Right kidney (tissue), 1 donor: ENCODE data around the gene CFAP47.

Source experiments
- DNase-seq: peaks from one replicate; pipeline ENCODE4 v3.0.0-alpha.2; 2016

The CFAP47 gene

DNA sequence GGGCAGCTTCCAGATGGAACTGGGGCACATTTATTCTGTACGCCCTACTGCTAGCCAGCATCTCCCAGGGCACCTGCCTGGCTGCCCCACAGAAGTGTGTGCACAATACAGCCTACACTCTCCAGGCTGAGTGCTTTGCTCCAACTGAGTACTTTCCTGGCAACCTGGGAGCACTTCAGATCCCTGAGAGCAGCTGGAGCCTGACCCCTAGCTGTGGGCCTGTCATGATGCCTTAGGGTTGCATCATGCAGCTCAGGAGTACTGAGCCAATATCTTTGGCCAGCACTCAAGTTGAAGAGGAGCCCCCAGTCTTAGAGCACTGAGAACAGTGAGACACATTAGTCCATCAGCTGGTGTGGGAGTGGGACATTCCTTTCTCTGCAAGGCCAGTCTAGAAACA, 321.9 kb downstream of the CFAP47 start:
- no peak for DNase-seq

DNA sequence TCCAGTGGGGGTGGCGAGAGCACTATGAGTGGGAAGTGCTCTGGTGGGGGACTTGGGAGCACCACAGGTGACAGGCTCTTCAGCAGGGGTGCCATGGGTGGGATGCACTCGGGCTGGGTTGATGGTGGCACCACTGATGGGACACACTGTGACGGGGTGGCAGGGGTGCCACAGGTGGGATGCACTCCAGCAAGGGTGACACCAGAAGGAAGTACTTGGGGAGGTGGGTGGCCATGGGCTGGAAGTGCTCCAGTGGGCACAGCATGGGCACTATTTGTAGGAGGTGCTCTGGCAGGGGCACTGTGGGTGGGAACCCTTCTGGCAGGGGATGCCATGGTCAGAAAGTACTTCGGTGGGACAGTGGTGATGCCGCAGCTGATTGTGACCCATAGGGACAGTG, 346.6 kb downstream of the CFAP47 start:
- no peak for DNase-seq

DNA sequence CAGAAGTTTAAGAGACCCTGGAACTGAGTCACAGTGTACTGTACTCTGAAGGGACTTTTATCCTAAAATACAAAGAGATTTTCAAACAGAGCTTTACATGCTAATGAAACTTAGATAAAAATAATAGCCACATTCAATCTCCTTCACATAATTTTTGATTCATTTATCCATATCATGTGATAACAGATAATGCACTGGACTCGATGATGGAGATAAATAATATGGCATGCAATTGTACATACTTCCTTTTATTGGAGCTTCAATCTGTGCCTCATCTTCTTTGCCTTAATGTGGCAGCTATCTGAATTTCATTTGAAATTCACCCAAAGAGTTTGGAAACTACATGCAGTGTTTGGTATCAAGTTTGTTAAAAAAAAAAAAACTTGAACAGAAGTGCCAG, 390.6 kb downstream of the CFAP47 start:
- DNase-seq: no peak

DNA sequence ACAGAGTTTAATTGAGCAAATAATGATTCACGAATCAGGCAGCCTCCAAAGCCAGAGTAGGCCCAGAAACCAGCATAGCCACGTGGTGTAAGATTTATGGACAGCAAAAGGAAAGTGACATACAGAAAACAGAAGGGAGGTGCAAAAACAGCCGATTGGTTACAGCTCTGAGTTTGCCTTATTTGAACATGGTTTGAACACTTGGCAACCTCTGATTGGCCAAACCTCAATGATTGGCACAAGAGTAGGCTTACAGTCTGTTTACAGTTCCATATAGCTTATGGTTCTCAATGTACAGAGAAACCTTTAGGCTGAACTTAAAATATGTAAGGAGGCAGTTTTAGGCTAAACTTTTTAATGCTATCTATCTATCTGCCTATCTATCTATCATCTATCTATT, 394.8 kb downstream of the CFAP47 start:
- DNase-seq: no peak

DNA sequence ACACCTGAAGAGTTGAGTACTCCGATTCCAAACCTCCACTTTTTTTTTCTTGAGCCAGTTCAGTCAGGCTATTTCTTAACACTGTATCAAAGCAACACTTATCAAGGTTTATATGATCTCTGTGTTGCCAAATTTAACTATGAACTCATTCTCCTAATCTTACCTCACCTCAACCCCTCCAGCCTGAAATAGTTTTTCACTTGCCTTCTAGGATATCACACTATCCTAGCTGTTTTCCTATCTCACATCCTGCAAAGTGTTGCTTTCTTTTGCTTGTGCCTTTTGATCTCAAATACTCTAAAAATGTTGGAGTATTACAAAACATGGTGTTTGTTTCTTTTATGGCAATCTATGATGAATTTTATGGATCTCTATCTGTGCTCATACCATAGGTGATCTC, 415.0 kb downstream of the CFAP47 start:
- DNase-seq: no peak

DNA sequence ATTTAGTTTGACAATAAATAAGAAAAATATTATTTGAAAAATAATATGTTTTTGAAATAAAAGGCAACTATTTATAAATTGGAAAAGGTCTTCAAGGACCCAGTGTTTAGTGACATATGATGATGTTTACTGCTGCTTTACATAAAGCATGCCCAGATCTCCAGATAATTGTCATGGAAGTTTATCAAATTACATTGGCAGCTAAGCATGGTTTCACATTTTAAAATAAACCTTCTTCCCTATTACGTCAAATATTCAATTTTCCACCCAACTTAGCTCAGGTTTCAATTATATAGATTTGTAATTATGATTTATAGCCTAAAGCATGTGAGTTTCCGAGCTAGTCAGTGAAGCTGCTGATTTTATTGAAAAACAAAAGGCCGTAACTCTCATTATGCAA, 417.2 kb downstream of the CFAP47 start:
- no peak for DNase-seq

DNA sequence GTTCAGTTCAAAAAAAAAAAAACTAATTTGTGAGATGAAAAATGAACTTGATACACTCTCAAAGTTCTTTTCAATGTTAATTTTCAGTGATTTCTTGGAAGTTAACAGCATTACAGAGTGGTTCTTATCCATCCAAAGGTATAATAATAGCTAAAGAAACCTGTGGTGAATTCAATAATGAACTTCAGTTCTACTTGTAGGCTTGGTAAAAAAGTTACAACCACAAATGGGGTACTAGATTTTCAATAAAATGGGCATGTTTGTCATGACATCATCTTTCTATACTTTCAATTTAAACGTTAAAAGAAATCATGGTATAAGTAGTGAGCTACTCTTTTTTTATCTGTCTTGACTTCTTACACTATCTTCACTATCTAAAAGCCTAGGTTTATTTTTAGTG, 424.8 kb downstream of the CFAP47 start:
- no peak for DNase-seq

DNA sequence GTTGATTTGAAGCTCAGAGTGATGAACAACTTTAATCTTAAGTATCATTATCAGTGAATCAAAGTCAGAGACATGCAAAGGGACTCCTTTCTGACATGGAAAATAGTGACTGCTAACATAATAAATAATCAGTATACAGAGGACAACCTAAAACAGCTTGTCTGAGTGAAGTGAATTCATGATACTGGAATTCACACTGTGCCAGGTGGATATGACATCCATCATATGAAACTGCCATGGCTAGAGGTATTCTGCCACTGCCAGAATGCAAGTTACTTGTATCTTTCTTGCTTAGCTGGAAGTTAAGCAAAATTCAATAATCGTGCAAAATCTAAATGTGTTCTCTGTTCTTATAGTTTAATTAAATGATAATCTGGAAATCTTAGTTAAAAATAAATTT, 429.0 kb downstream of the CFAP47 start:
- DNase-seq: no peak

DNA sequence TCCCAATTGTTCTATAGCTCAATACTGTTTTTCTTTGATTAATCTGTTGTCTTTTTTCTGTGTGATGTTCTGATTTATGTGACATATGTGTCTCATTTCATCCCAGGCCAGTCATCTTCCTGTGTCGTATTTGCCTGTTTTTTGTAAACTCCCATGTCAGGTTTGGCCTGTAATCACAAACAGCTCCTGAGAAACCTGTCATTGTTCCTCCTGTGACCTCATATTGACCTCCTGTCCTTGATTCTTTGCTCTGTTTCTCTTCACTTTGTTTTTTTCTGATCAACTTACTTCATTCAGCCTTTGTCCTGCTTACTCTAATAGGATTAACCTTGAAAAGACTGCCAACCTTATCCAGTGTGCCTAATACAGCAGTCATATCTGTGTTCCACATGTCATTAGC, 438.3 kb downstream of the CFAP47 start:
- no peak for DNase-seq

DNA sequence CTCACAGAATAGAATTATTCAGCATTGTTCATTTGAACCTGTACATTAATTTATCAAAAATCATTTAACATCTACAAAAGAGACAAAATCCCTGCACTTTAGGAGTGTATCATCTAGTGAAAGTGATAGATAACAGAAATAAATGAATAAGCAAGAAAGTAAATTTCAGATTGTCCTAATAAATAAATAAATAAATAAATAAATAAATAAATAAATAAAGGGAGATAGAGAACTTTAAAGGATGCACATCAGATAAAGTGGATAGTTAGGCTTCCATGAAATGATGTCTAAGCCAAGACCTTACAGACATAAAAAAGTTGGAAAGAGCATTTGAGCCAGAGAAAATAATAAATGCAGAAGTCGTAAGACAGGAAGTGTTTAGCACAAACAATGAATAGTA, 444.7 kb downstream of the CFAP47 start:
- DNase-seq: no peak

DNA sequence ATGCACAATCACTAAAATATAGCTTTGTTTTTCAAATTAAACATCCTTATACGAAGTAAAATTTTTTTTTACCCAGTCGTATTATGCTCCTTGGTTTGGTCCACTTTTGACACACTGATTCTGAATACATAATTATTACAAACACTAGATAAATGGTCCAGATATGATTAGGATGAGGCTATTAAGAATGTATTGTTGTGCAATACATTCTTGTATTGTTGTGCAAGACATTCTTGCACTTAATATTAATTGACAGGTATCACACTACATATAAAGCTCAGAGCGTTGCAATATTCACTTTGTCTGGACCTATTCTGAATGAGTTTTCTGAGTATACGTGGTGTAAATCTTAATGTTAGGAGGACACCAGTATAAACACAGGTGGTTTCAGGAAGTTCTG, 464.0 kb downstream of the CFAP47 start:
- no peak for DNase-seq

DNA sequence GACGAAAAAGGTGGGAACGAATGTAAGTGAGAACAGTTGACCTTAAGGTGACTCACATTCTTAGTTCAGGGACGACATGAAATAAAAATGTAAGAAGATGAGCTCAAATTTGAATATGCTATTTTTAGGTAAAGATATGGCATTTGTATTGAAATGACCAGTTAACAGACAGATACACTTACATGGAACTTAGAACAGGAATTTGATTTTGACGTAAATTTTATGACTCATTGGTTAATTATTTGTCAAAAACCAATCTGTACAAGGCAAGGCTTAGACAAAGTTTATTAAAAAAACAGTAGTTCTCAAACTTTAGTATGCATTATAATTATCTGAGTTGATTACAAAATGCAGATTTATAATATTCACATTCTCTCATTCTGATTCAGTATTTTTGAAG, 469.4 kb downstream of the CFAP47 start:
- DNase-seq: no peak

DNA sequence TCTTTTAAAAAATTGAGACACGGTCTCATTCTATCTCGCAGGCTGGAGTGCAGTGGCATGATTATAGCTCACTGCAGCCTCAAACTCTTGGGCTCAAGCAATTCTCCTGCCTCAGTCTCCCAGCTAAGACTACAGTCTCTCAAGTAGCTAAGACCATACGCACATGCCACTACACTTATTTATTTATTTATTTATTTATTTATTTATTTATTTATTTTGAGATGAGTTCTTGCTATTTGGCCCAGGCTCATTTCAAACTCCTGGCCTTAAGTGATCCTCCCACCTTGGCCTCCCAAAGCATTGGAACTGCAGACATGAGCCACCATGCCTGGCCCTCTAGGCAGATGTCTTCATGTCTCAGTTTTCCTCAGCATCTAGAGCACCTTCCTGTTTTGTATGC, 482.2 kb downstream of the CFAP47 start:
- no peak for DNase-seq

DNA sequence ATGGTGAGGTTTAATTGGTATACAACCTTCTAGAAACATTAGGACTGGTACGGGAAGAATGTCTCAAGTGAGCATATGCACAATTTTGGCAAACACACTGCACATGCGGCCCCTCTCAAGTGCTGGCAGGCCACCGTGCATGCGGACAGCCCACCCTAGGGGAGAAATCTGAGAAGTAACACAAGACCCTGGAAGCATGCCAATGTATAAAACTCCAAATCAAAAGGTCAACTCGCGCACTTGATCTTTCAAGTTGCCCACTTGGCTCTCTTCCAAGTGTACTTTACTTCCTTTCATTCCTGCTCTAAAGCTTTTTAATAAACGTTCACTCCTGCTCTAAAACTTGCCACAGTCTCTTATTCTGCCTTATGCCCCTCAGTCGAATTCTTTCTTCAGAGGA, 488.3 kb downstream of the CFAP47 start:
- no peak for DNase-seq

DNA sequence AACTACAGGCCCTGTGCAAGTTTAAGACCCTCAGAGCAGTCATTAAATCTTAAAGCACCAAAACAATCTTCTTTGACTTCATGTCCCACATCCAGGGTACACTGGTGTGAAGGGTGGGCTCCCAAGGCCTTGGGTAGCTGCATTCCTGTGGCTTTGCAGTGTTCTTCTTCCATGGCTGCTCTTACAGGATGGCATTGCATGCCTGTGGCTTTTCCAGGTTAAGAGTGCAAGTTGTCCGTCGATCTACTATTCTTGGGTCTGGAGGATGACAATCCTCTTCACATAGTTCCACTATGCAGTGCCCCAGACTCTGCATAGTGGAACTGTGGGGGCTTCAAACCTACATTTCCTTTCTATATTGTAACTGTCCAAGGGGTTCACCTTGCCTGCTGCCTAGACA, 494.5 kb downstream of the CFAP47 start:
- DNase-seq: no peak

DNA sequence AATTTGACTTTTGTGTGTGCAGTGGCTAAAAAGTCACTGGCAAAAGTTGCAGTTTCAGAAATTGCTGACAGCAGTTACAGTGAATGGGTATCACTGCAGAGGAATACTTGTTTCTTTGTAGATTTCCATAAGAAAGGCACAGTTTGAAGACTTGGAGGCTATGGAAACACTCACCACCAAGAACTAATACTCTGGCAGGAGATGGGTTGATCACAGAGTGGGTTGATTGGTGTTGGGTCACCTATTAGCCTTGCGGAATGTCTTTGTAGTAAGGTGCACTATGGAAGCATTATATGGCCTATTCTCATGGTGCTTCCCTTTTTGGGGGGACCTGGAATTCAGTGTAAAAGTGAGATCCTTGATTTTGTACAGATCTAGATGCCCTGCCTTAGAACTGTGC, 502.8 kb downstream of the CFAP47 start:
- no peak for DNase-seq

DNA sequence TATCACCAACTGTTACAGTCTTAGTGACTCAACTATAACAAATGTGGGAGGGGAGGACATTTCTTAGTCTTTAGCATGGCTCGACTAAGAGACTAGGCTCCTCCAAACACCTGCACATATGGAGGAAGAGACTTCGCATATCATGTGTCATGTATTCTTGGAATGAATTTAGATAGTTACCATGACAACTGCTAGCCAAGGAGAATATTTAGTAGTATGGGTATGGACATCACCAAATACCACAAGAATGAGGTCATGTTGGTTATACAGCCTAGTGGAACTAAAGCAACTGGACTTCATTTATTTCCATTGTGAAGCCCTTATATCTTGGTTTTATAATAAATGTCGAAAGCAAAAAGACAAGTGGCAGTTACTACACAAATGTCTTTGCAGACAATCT, 512.3 kb downstream of the CFAP47 start:
- DNase-seq: no peak

DNA sequence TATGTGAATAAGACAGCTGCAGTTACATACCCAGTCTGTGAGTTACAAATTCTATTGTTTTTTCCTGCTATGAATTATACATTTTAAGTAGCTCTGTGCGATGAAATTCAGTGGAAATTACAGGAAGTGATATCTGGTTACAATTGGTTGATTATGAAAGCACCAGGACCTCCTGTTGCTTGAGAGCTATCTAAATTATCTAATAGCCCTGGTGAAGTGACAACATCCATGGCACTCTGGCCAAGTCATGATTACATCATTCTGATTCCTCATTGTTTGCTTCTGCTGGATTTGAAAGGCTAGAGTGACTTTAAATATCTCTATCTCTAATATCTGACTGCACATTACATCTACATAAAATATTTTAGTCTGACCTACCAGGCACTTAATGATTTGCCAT, 515.0 kb downstream of the CFAP47 start:
- no peak for DNase-seq
